ENCODE measurements around the gene YWHAH.

GRCh38 chr22:31917227-31917921 lies 27.0 kb upstream of the YWHAH start:
- TF ChIP-seq CTCF (IDR thresholded peaks at IDR 0.05; ENCODE audit: insufficient read depth, low read length, poor library complexity, severe bottlenecking) (no peak), EZH2phosphoT487 (conservative IDR thresholded peaks at IDR 0.05; ENCODE audit: low read length) (no peak)
